Esophagus muscularis mucosa (tissue), 4 donors: Measurements from ENCODE around the gene PSMB1.
"Not testable (repeated sequence)": the region's sequence is repeated elsewhere in the genome, so short reads cannot be mapped to it uniquely, and the experiment has no call there.

Experiments used
- EP300 ChIP-seq: sonication (generic); formaldehyde crosslinking; IDR thresholded peaks from one replicate; pipeline ENCODE4 v1.6.1; 2017; ENCODE audit warnings: antibody characterized with exemption
- POLR2A ChIP-seq: fragments of 450-650 bp; IDR thresholded peaks from one replicate; pipeline ENCODE4 v1.6.1; 2017; ENCODE audit warnings: antibody characterized with exemption, moderate library complexity, mild to moderate bottlenecking, low read depth
- POLR2AphosphoS5 ChIP-seq, 2 donors: sonication (generic); formaldehyde crosslinking; IDR thresholded peaks; one replicate each; pipeline ENCODE4 v1.6.1; 2017; ENCODE audit warnings: antibody characterized with exemption in 2 of 2
- TF ChIP-seq, protein P1 (sequence below), 3 experiments: fragments of 200-600 bp in 2 of 3; fragments of 450-650 bp in 1 of 3; sonication (generic) in 2 of 3; IDR thresholded peaks; one replicate each; pipeline ENCODE4 v1.5.1; 2017 to 2019; ENCODE audit warnings: antibody characterized with exemption in 3 of 3, mild to moderate bottlenecking in 2 of 3, moderate library complexity in 1 of 3

DNA sequence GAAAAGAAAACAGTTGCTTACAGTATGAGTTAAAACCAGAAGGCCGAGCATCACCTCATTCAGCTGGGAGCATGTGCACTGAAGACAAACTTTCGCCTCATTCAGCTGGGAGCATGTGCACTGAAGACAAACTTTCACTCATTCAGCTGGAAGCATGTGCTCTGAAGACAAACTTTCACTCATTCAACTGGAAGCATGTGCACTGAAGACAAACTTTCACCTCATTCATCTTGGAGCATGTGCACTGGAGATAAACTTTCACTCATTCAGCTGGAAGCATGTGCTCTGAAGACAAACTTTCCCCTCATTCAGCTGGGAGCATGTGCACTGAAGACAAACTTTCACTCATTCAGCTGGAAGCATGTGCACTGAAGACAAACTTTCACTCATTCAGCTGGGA is 45.4 kb downstream of the PSMB1 start:
- not testable (repeated sequence) for TF ChIP-seq EP300; POLR2AphosphoS5 (IDR thresholded peaks at IDR 0.05); POLR2A
- TF ChIP-seq, protein P1, sequence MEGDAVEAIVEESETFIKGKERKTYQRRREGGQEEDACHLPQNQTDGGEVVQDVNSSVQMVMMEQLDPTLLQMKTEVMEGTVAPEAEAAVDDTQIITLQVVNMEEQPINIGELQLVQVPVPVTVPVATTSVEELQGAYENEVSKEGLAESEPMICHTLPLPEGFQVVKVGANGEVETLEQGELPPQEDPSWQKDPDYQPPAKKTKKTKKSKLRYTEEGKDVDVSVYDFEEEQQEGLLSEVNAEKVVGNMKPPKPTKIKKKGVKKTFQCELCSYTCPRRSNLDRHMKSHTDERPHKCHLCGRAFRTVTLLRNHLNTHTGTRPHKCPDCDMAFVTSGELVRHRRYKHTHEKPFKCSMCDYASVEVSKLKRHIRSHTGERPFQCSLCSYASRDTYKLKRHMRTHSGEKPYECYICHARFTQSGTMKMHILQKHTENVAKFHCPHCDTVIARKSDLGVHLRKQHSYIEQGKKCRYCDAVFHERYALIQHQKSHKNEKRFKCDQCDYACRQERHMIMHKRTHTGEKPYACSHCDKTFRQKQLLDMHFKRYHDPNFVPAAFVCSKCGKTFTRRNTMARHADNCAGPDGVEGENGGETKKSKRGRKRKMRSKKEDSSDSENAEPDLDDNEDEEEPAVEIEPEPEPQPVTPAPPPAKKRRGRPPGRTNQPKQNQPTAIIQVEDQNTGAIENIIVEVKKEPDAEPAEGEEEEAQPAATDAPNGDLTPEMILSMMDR (IDR thresholded peaks at IDR 0.05), result not testable (repeated sequence)
